Lower lobe of right lung (tissue), 2 donors: ENCODE measurements around the gene CCDC146. TPM values are rescaled to one million over a fixed set of nuclear protein-coding genes. Genes with fewer than 3 reads are reported as not detected.

ENCODE experiments used
- ATAC-seq, 2 donors: fragments of 200-7000 bp; cut with Tn5 transposase; one replicate each; pipeline ENCODE4 v1.9.1; 2020 to 2022; ENCODE audit warnings: mild to moderate bottlenecking in 2 of 2, moderate library complexity in 2 of 2
- DNase-seq: peaks from one replicate; pipeline ENCODE4 v3.0.0-alpha.2; 2020
- H3K27ac ChIP-seq: fragments of 200-600 bp; one replicate; pipeline ENCODE4 v1.8.0; 2022
- H3K27me3 ChIP-seq: fragments of 200-600 bp; one replicate; pipeline ENCODE4 v1.8.0; 2022; ENCODE audit warnings: low read depth
- H3K36me3 ChIP-seq: fragments of 200-600 bp; one replicate; pipeline ENCODE4 v1.8.0; 2022; ENCODE audit warnings: mild to moderate bottlenecking
- H3K4me1 ChIP-seq: fragments of 200-600 bp; one replicate; pipeline ENCODE4 v1.8.0; 2022
- H3K4me3 ChIP-seq: fragments of 200-600 bp; one replicate; pipeline ENCODE4 v1.8.0; 2022; ENCODE audit warnings: mild to moderate bottlenecking
- H3K9me3 ChIP-seq: fragments of 200-600 bp; one replicate; pipeline ENCODE4 v1.8.0; 2022
- intact Hi-C: fragments of 100-400 bp; cut with DNase I; formaldehyde crosslinking; loops from one replicate; pipeline ENCODE4 v1.11.0; 2022
- total RNA-seq: library from RNA; stranded (reverse); fragmentation: NEBNext Ultra II Directional; extraction: Animal tissue kit (Norgen Biotek cat#: 25700); gene quantifications from one replicate; pipeline ENCODE4 v1.2.1, GENCODE V29; 2021
- TF ChIP-seq, protein P1 (sequence below): fragments of 200-600 bp; IDR thresholded peaks from one replicate; pipeline ENCODE4 v1.8.0; 2022; ENCODE audit warnings: antibody characterized with exemption, mild to moderate bottlenecking
- donor health status: DM: no; HTN: yes; CAD: no; lungs with severe emphysema.

Gene CCDC146
- total RNA-seq, 1 donor from 2014 or later, result 17.3 TPM

DNA sequence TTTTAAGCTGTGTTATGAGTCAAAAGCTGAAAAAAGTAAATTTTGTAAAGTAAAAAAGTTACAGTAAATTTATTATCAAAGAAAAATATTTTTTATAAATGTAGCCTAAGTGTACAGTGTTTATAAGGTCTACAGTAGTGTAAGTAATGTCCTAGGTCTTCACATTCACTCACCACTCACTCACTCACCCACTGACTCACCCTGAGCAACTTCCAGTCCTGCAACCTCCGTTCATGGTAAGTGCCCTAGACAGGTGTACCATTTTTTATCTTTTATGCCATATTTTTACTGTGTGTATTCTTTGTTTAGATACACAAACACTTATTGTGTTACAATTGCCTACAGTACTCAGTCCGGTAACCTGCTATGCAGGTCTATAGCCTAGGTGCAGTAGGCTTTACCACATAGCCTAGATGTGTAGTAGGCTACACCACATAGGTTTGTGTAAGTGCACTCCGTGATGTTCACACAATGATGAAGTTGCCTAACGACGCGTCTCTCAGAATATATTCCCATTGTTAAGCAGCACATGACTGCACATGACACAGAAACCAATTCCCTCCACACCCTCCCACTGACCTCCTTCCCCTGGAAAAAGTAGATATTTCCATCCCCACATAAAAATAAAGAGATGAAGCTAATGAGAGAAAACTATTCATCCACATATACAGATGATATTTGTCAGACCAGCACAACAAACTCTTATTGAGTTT, 122.0 kb downstream of the CCDC146 start:
- Histone ChIP-seq H3K27me3 (no peaks in the 10 kb centered on the region), H3K4me3 (no peak overlapping the region), H3K36me3 (no peaks in the 10 kb centered on the region), H3K9me3 (no peaks in the 10 kb centered on the region), H3K27ac (no peak overlapping the region), H3K4me1 (peaks cover 12% of the 10 kb centered on the region)
- DNase-seq, result no peak
- intact Hi-C loops, result no loop called here
- ATAC-seq, result no peak
- TF ChIP-seq, protein P1, sequence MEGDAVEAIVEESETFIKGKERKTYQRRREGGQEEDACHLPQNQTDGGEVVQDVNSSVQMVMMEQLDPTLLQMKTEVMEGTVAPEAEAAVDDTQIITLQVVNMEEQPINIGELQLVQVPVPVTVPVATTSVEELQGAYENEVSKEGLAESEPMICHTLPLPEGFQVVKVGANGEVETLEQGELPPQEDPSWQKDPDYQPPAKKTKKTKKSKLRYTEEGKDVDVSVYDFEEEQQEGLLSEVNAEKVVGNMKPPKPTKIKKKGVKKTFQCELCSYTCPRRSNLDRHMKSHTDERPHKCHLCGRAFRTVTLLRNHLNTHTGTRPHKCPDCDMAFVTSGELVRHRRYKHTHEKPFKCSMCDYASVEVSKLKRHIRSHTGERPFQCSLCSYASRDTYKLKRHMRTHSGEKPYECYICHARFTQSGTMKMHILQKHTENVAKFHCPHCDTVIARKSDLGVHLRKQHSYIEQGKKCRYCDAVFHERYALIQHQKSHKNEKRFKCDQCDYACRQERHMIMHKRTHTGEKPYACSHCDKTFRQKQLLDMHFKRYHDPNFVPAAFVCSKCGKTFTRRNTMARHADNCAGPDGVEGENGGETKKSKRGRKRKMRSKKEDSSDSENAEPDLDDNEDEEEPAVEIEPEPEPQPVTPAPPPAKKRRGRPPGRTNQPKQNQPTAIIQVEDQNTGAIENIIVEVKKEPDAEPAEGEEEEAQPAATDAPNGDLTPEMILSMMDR, result no peak

DNA sequence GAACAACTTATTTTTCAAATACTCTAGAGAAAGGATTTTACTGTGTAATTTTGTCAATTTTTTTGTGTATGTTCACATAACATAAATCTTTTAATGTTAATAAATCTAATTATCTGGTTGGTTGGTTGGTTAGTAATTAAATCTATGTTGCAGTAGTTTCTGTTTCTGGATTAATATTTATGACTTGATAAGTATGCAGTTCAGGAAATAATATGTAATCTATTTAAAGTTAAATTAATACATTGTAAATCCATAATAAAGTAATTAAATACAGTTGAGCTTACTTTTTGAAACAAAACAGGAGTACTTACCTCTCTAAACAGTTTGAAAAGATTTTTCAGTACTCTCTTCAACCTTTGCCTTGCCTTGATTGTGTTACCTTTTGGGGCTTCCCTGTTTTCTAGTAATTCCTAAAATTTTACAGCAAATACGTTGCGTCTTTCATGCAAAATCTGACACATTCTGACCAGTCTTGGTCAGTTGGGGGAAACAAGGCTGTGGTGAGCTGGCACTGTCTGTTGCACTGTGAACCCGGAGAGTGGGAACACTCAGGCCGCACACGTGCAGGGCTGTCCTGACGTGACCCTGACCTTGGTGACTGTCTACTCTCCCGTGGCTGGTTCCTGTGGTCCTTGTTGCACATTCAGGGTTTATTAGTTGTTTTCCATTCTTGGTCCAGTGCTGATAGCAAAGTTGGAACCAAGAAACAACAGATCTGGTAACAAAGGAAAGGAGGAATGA, 122.8 kb downstream of the CCDC146 start:
- TF ChIP-seq, protein P1, result no peak
- no peaks in the 10 kb centered on the region for H3K36me3 ChIP-seq
- no peaks in the 10 kb centered on the region for H3K9me3 ChIP-seq
- DNase-seq (peak; percentile 48), ATAC-seq (peak; percentile 51 to 66)
- H3K4me1 ChIP-seq, result peaks cover 12% of the 10 kb centered on the region
- intact Hi-C loops, result no loop called here
- no peak overlapping the region for H3K27ac ChIP-seq
- no peak overlapping the region for H3K4me3 ChIP-seq
- H3K27me3 ChIP-seq, result no peaks in the 10 kb centered on the region

DNA sequence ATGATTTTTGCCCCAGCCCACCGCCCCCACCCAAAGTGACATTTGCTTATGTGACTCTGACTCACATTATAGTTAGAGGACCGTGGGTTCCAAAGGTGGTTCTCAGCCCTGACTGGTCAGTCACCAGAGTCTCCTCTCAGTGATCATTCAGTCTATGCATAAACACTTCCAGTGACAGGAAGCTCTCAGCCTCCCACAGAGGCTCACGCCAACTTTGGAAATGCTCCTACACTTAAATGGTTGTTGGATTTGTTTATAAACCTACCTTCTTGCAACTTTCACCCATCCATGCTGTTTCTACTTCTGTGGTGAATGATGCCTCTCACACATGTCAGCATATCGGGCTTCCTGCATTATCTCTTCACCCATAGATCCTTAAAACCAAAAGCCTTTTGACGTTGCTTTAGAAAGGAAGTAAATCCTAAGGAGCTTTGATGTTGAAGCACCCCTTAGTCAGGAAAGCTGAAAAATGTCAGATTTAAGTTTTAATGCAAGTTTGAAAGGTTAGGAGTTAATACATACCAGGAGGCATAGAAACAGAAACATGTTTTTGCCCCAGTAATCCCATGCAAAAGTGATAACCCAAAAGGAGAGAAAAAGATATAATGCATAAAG, 123.7 kb downstream of the CCDC146 start:
- Histone ChIP-seq H3K9me3 (no peaks in the 10 kb centered on the region), H3K27me3 (no peaks in the 10 kb centered on the region), H3K27ac (no peak overlapping the region), H3K4me1 (peaks cover 12% of the 10 kb centered on the region), H3K4me3 (no peak overlapping the region), H3K36me3 (no peaks in the 10 kb centered on the region)
- TF ChIP-seq, protein P1, result no peak
- peak in 1 of 2 donors; percentile 56 for ATAC-seq
- no peak for DNase-seq
- intact Hi-C loops, result no loop called here

DNA sequence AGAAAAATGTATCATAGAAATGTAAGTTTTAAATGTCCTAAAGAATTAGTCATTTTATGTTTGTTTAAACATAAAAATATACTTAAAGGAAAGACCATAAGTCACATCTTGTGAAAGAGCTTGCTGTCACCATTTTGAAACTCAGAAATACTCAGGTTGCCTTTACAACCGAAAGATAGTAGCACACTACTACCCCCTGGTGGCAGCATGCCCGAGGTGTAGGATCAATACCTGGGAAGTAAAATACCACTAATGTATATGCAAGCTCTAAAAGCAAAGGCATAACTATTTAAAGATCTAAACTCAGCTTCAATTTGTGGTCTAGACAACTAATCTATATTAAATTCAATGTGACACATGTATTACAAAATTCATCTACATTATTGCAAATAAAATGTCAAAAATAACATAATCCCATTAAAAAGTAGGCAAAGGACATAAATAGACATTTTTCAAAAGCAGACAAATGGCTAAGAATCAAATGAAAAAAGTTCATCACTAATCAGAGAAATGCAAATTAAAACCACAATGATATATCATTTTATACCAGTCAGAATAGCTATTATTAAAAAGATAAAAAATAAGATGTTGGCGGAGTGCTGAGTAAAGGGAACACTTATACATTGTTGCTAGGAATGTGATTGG, 124.9 kb downstream of the CCDC146 start:
- intact Hi-C loops, result no loop called here
- TF ChIP-seq, protein P1, result peak; percentile 81

DNA sequence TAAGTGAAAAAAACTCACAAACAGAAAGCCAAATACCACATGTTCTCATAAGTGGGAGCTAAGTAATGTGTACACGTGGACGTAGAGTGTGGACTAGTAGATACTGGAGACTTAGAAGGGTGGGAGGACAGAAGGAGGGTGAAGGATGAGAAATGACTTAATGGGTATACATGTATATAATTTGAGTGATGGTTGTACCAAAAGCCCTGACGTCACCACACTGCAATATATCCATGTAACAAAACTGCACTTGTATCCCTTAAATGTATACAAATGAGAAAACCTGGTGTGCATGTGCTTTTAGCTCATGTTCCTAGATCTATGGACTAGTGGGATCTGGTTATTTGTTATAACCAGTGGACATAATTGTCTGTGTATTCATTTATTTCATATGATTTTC, 125.7 kb downstream of the CCDC146 start:
- TF ChIP-seq, protein P1, result no peak
- Histone ChIP-seq H3K27ac (no peak overlapping the region), H3K4me3 (no peak overlapping the region), H3K27me3 (no peaks in the 10 kb centered on the region), H3K36me3 (no peaks in the 10 kb centered on the region), H3K4me1 (peaks cover 12% of the 10 kb centered on the region), H3K9me3 (no peaks in the 10 kb centered on the region)
- no peak for ATAC-seq
- no peak for DNase-seq
- intact Hi-C loops, result no loop called here

More for the DNA sequence above, 124.9 kb downstream of the CCDC146 start:
- Histone ChIP-seq H3K4me3 (no peak overlapping the region), H3K9me3 (no peaks in the 10 kb centered on the region), H3K27ac (no peak overlapping the region), H3K36me3 (no peaks in the 10 kb centered on the region), H3K4me1 (peaks cover 12% of the 10 kb centered on the region), H3K27me3 (no peaks in the 10 kb centered on the region)
- DNase-seq, result peak; percentile 77
- peak; percentile 86 to 89 for ATAC-seq
